Vein endothelial cell (primary cell): ENCODE measurements around the gene KCNAB2. TPM values are rescaled to one million over a fixed set of nuclear protein-coding genes. Genes with fewer than 3 reads are reported as not detected.

ENCODE experiments used
- total RNA-seq: library from RNA; depleted of rRNA; stranded (reverse); fragments of >200 nt; gene quantifications from 2 replicates; pipeline ENCODE4 v1.2.3, GENCODE V29; 2012

KCNAB2 gene
- total RNA-seq, result 2.4 and 4.9 TPM in 2 replicates

DNA sequence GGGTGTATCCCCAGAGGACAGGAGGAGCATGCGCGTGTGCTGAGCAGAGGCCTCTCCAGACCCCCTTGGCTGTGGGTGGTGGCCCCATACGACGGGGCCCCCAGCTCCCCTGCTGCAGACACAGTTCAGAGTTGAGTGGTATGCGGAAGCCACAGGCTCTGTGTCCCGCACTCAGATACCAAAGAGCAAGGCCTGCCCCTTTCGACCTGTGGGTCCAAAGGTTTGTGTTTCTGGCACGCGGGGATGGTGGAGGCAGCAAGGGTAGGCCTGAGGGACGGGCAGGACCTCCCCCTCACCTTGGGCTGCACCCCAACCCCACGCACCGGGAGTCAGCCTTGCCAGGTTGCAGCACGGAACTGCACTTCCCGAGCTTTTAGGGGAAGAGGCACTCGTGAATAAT is at the start of gene KCNAB2:
TSS of gene KCNAB2 (plus strand) at position 328 of the 400 bp plus-strand sequence. CDS start 5,649 bp downstream, outside the sequence.

Other genes with a start within 250 kb of the KCNAB2 start
- gene NPHP4, start 53.5 kb upstream of the KCNAB2 start, total RNA-seq, result 5.9 and 6.7 TPM in 2 replicates
- under 0.01 and 0.10 TPM in 2 replicates for gene CHD5, start 134.4 kb downstream of the KCNAB2 start, total RNA-seq
- 97.7 and 122 TPM in 2 replicates for gene RPL22, start 153.7 kb downstream of the KCNAB2 start, total RNA-seq
- gene RNF207, start 160.2 kb downstream of the KCNAB2 start, total RNA-seq, result 8.9 and 56.8 TPM in 2 replicates
- 54.5 and 73.4 TPM in 2 replicates for gene ICMT, start 190.1 kb downstream of the KCNAB2 start, total RNA-seq
- gene HES3, start 198.3 kb downstream of the KCNAB2 start, total RNA-seq, result not detected in 2 replicates
- gene GPR153, start 215.2 kb downstream of the KCNAB2 start, total RNA-seq, result 1.4 and 3.3 TPM in 2 replicates